ENCODE results near the gene ATAD3B. TPM values are rescaled to one million over a fixed set of nuclear protein-coding genes. Genes with fewer than 3 reads are reported as not detected.
A peak's percentile ranks its signal among the peaks of the same experiment; 100 is the strongest.

ATAD3B gene
- polyA plus RNA-seq, 1 experiment: 7.7 TPM

DNA sequence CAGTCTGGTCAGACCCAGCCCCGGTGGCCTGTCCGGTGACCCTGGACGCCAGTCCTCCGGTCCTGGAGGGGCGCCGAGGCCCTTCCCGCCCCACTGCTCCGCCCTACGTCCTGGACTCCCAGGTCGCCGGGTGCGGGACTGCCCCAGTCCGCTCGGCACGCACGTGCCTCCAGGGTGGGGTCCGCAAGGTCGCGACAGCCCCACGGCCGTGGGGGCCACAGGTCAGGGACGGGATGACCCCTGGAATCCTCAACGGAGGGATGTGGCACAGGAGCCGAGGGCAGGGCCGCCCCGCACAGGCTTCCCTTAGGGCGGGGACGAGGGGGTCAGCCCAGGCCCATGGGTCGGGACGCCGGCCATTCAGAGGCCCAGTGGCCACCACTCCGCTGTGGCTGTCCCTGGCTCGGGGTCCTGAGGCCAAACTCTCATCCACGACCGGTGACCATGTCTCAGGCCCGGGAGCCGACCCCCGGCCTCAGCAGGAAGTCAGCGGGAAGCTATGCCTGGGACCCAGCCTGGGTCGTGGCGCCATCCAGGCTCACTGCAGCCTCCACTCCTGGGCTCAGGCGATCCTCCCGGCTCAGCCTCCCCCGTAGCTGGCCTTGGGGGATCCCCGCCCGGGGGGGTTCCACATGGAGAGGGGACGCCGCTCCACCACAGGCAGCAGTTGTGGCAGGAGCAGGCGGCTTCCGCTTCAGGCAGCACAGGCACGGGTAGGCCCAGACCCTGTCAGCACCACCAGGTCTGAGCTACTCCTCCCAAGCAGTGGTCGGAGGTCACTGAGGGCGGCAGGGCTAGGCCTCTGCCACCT, 69.5 kb downstream of the ATAD3B start:
- ChIA-PET CTCF (interaction anchor here (1.0 kb wide), 1 partner anchor 10 kb away, joined by 5 read pairs; no protein-coding TSS in a partner anchor), POLR2A (no interaction called here)
- no peaks in the 10 kb centered on the region for H3K27me3 ChIP-seq (ENCODE audit: control insufficient read depth, insufficient read depth, low read length)
- H3K9me3 ChIP-seq (ENCODE audit: control insufficient read depth, insufficient read depth, low read length): no peaks in the 10 kb centered on the region; the same call in 1 of the 2 replicates
- H3K4me3 ChIP-seq (ENCODE audit: low read depth, low read length): peak overlapping the region; percentile 69
- no peak for DNase-seq (ENCODE audit: low read depth, low spot score)
- TF ChIP-seq, protein P1, sequence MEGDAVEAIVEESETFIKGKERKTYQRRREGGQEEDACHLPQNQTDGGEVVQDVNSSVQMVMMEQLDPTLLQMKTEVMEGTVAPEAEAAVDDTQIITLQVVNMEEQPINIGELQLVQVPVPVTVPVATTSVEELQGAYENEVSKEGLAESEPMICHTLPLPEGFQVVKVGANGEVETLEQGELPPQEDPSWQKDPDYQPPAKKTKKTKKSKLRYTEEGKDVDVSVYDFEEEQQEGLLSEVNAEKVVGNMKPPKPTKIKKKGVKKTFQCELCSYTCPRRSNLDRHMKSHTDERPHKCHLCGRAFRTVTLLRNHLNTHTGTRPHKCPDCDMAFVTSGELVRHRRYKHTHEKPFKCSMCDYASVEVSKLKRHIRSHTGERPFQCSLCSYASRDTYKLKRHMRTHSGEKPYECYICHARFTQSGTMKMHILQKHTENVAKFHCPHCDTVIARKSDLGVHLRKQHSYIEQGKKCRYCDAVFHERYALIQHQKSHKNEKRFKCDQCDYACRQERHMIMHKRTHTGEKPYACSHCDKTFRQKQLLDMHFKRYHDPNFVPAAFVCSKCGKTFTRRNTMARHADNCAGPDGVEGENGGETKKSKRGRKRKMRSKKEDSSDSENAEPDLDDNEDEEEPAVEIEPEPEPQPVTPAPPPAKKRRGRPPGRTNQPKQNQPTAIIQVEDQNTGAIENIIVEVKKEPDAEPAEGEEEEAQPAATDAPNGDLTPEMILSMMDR (IDR thresholded peaks at IDR 0.05; ENCODE audit: low read depth, low read length): no peak
- no peak overlapping the region for H3K27ac ChIP-seq (ENCODE audit: low read depth, low read length)

DNA sequence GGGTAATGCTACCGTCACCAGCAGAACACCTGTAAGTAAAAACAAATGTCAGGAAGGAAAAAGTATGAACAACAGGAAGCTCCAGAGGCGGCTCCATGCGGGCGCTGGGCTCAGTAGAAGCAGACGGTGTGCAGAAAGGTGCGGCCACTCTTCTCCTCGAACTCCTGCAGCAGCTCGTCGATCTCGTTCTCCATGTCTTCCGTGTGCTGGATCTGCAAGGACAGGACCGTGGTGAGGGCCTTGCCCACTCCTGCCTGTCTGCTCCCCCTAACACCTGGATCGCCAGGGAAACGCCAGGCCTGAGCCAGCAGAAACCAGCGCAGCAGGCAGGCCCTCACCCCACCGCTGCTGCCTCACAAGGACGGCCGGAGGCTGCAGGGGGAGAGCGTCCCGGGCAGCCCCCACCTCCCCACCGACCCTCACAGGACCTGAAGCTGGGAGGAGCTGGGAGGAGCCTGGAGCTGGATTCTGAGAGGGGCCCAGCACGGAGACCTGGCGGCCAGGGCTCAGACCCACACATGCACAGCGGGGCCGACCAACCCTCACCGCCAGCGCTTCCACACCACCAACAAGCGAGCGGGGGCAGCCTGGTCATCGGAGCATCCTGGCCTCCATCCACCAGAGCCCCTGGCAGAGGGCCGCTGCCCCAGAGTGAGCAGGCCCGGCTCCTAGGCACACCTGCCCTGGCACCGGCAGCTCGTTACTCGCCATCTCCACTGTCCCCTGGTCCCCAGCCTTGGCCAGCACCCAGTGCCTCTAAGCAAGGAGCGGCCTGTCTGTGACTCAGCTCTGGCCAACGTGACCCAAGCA, 70.6 kb downstream of the ATAD3B start:
- no peaks in the 10 kb centered on the region for H3K27me3 ChIP-seq (ENCODE audit: control insufficient read depth, insufficient read depth, low read length)
- H3K9me3 ChIP-seq (ENCODE audit: control insufficient read depth, insufficient read depth, low read length): no peaks in the 10 kb centered on the region; the same call in 1 of the 2 replicates
- H3K27ac ChIP-seq (ENCODE audit: low read depth, low read length): no peak overlapping the region
- ChIA-PET CTCF (interaction anchor here (1.0 kb wide), 1 partner anchor 9 kb away, joined by 5 read pairs; no protein-coding TSS in a partner anchor), POLR2A (no interaction called here)
- H3K4me3 ChIP-seq (ENCODE audit: low read depth, low read length): no peak overlapping the region
- TF ChIP-seq, protein P1 (IDR thresholded peaks at IDR 0.05; ENCODE audit: low read depth, low read length): no peak
- DNase-seq (ENCODE audit: low read depth, low spot score): no peak

DNA sequence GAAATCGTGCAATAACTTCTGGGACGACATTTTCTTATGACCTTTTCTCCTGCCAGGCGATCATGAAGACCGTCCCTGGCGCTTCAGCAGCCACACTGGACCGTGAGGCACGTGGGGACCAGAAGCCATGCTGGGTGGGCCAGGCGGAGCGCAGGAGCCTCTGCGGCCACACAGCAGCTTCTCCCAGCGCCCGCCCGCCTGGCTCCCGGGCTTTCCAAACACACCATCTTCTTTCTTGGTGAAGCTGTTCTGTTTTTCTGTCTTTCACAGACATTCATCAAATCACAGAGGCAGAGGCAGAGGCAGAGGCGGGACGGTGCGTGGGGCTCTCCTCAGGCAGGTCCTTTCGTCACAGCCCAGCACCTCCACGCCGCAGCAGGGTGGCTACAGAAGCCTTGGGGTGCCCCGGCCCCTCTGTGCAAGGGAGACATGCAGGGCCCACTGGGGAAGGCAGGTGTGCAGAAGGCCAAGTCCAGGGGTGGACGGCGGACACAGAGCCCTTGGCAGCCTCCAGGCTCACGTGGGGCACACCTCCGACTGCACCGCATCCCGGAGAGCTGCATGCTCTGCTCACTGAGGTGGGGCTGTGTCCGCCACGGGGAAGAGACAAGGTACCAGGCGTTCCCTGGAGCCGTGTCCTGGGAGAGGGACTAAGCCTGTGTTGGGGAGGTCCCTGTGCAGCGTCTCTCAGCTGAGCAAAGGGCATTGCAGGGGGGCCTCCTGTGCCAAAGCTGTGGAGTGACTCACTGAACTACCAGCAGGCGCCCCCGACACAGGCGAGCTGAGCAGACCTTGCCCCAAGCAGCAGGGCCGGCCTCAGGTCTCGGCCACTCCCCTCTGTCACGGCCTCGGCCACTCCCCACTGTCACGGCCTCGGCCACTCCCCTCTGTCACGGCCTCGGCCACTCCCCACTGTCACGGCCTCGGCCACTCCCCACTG, 71.5 kb downstream of the ATAD3B start:
- no peak for DNase-seq (ENCODE audit: low read depth, low spot score)
- CTCF ChIA-PET: no interaction called here
- H3K9me3 ChIP-seq (ENCODE audit: control insufficient read depth, insufficient read depth, low read length): no peaks in the 10 kb centered on the region; the same call in 1 of the 2 replicates
- POLR2A ChIA-PET: no interaction called here
- TF ChIP-seq, protein P1 (IDR thresholded peaks at IDR 0.05; ENCODE audit: low read depth, low read length): no peak
- no peaks in the 10 kb centered on the region for H3K27me3 ChIP-seq (ENCODE audit: control insufficient read depth, insufficient read depth, low read length)
- H3K27ac ChIP-seq (ENCODE audit: low read depth, low read length): no peak overlapping the region
- no peak overlapping the region for H3K4me3 ChIP-seq (ENCODE audit: low read depth, low read length)

DNA sequence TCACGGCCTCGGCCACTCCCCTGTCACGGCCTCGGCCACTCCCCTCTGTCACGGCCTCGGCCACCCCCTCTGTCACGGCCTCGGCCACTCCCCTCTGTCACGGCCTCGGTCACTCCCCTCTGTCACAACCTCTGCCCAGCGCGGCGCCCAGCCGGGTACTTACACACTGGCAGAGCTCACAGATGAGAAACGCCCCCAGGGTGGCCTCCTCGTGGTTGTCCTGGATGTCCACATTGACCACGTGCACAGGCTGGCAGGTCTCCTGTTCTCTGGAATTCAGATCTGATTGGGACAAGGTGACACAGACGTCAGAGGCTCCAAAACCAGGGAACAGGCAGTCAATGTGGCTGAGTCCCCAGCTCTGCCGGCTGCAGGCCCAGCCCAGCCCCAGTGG, 72.1 kb downstream of the ATAD3B start:
- no peak for DNase-seq (ENCODE audit: low read depth, low spot score)
- ChIA-PET CTCF (no interaction called here), POLR2A (no interaction called here)
- Histone ChIP-seq H3K4me3 (ENCODE audit: low read depth, low read length) (no peak overlapping the region), H3K9me3 (ENCODE audit: control insufficient read depth, insufficient read depth, low read length) (no peaks in the 10 kb centered on the region; the same call in 1 of the 2 replicates), H3K27me3 (ENCODE audit: control insufficient read depth, insufficient read depth, low read length) (no peaks in the 10 kb centered on the region), H3K27ac (ENCODE audit: low read depth, low read length) (no peak overlapping the region)
- TF ChIP-seq, protein P1 (IDR thresholded peaks at IDR 0.05; ENCODE audit: low read depth, low read length): no peak
